Activated naive CD8-positive, alpha-beta T cell treated with anti-CD3 and anti-CD28 coated beads, Interleukin-2, amount 10 ng/mL, durations not matched to agents 7 days and 5 days (primary cell): Measurements from ENCODE around the gene POLR3C. TPM values are rescaled to one million over a fixed set of nuclear protein-coding genes. Genes with fewer than 3 reads are reported as not detected.

Experiments used
- ATAC-seq: fragments of 150-1000 bp; cut with Tn5 transposase; one replicate; pipeline ENCODE4 v1.10.0; 2021; ENCODE audit warnings: low read depth, moderate library complexity
- POLR2A ChIA-PET: fragments of 350-600 bp; sonication (Branson Sonifier 250); formaldehyde crosslinking; loops from one replicate; lab custom pipeline; 2021; ENCODE audit warnings: antibody characterized with exemption; lab: Charles Lee
- DNase-seq: peaks from one replicate; pipeline ENCODE4 v3.0.0; 2021
- H3K27ac Mint-ChIP-seq: one replicate; pipeline ENCODE4 v1.8.0; 2022; ENCODE audit warnings: mild to moderate bottlenecking, mixed read lengths
- H3K27me3 Mint-ChIP-seq: one replicate; pipeline ENCODE4 v1.8.0; 2022; ENCODE audit warnings: mild to moderate bottlenecking, moderate library complexity, mixed read lengths
- H3K36me3 Mint-ChIP-seq: one replicate; pipeline ENCODE4 v1.8.0; 2021; ENCODE audit warnings: mild to moderate bottlenecking, mixed read lengths
- H3K4me1 Mint-ChIP-seq: one replicate; pipeline ENCODE4 v1.8.0; 2021; ENCODE audit warnings: mixed read lengths
- H3K4me3 Mint-ChIP-seq: one replicate; pipeline ENCODE4 v1.8.0; 2022; ENCODE audit warnings: mild to moderate bottlenecking, moderate library complexity, mixed read lengths
- H3K9me3 Mint-ChIP-seq: one replicate; pipeline ENCODE4 v1.8.0; 2021; ENCODE audit warnings: mixed read lengths
- total RNA-seq, 2 experiments: library from RNA; stranded (reverse); gene quantifications; one replicate each; pipeline ENCODE4 v1.2.3, GENCODE V29; 2021

The POLR3C gene
- total RNA-seq, 2 experiments from 2014 or later = 34.6 to 35.1 TPM

DNA sequence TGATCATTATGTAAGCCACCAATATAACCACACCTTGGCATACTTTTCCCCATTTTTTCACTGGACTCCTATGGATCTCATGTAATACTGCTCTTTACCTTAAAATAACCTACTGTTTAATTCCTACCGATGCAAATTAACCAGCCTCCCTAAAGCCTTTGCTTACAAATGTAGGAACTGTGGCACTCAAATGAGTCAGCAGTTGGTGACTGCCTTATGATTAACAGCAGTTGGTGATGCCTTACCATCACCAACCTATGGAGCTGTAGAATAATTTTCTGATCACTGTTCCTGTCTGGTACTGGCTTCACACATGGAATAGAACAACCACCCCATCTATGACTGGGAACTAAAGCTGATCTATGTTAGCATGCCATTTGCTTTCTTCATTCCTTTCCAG lies 13.7 kb downstream of the POLR3C start:
- POLR2A ChIA-PET = no interaction called here
- H3K36me3 Mint-ChIP-seq = peaks cover 14% of the 10 kb centered on the region
- H3K9me3 Mint-ChIP-seq = no peaks in the 10 kb centered on the region
- no peaks in the 10 kb centered on the region for H3K27me3 Mint-ChIP-seq
- ATAC-seq (no peak), DNase-seq (no peak)
- H3K4me3 Mint-ChIP-seq = no peak overlapping the region
- H3K4me1 Mint-ChIP-seq = peaks cover 3% of the 10 kb centered on the region
- H3K27ac Mint-ChIP-seq = no peak overlapping the region

DNA sequence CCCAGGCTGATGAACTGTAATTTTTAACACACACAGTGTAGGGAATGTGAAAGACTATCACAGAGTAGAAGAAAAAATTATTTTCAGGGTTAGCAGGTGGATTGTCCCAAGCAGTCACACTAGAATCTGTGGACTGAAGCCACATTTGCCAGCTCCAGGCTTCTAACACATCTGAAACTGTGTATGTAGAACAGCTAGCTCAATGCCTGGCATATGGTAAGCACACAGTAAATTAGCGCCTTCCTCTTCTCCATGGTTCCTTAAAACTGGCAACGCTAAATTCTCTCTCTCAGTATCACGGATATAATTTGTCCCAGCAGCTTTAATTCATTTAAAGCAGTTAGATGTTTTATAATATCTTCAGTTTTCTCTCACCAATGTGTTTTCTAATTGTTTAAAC lies 19.0 kb downstream of the POLR3C start:
- ATAC-seq (no peak), DNase-seq (no peak)
- no peaks in the 10 kb centered on the region for H3K27me3 Mint-ChIP-seq
- no peak overlapping the region for H3K27ac Mint-ChIP-seq
- no peak overlapping the region for H3K4me3 Mint-ChIP-seq
- POLR2A ChIA-PET = no interaction called here
- H3K9me3 Mint-ChIP-seq = no peaks in the 10 kb centered on the region
- H3K4me1 Mint-ChIP-seq = peaks cover 6% of the 10 kb centered on the region
- peaks cover 6% of the 10 kb centered on the region for H3K36me3 Mint-ChIP-seq

DNA sequence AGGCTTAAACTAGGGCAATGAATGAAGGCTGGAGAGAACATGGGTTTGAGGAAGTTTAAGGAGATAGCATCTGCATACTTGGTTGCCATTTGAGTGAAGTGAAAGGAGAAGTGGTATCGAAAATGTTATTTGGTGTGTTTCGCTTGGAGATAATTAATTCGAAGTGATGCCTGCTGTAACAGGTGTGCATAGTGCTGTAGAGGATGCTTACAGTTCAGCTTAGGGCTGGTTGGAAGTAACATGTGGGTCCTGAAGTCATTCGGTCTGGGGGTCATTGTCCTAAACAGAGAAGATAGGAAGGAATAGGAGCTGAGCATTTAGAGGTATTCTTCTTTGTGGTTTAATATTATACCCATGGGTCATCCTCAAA lies 21.1 kb downstream of the POLR3C start:
- H3K27ac Mint-ChIP-seq = no peak overlapping the region
- no peaks in the 10 kb centered on the region for H3K27me3 Mint-ChIP-seq
- H3K4me1 Mint-ChIP-seq = peaks cover 6% of the 10 kb centered on the region
- DNase-seq (no peak), ATAC-seq (peak; percentile 50)
- POLR2A ChIA-PET = interaction anchor here (0.6 to 4.9 kb wide), 20 partner anchors 12 to 190 kb away, joined by 3 to 41 read pairs (median 5); partner anchors contain the start of genes ANKRD34A, ANKRD35, ITGA10 and LIX1L
- peaks cover 2% of the 10 kb centered on the region for H3K36me3 Mint-ChIP-seq
- H3K4me3 Mint-ChIP-seq = no peak overlapping the region
- no peaks in the 10 kb centered on the region for H3K9me3 Mint-ChIP-seq

DNA sequence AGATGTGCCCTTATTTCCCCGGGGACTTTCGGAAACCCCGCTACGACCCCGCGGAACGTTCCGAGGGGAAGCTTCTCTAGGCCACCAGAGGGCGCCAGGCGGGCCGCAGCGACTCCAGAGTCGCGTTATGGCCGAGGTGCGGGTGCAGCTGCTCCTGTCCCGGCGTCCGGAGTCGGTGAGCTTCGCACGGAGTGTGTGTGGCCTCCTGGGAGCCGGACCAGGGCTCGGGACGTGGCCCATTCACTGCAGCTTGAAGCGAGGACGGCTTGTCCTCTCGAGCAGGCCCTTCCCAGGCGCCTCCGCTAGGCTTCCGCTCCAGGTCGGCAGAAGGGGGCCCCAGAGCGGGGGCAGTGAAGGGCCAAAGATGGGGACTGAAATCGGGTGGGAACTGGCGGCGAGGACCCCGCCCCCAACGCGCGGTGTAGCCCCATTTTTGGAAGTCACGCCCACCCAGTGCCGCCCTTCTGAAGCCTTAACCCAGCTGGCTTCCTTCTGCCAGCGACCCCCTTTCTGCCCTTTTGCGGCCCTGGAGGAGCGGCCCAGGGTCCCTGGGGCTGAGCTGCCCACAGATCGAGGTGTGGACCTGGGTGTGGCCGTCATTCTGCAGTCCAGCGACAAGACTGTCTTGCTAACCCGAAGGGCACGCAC lies 21.6 kb downstream of the POLR3C start, which contains the start of gene NUDT17:
Gene NUDT17, plus strand, starts transcription at position 117 of the 648 bp plus-strand sequence. Its CDS starts 11 bp downstream, at position 128.
- peak; percentile 85 for DNase-seq
- peaks cover 5% of the 10 kb centered on the region for H3K36me3 Mint-ChIP-seq
- POLR2A ChIA-PET = interaction anchor here (0.6 to 4.9 kb wide), 18 partner anchors 13 to 190 kb away, joined by 3 to 41 read pairs (median 4); partner anchors contain the start of genes ANKRD34A, ANKRD35, ITGA10 and LIX1L
- no peak within 1 kb of the TSS for H3K27ac Mint-ChIP-seq
- no peak within 1 kb of the TSS for H3K4me3 Mint-ChIP-seq
- no peaks in the 10 kb centered on the region for H3K9me3 Mint-ChIP-seq
- H3K27me3 Mint-ChIP-seq = no peaks in the 10 kb centered on the region
- peaks cover 6% of the 10 kb centered on the region for H3K4me1 Mint-ChIP-seq
- peak; percentile 77 for ATAC-seq

DNA sequence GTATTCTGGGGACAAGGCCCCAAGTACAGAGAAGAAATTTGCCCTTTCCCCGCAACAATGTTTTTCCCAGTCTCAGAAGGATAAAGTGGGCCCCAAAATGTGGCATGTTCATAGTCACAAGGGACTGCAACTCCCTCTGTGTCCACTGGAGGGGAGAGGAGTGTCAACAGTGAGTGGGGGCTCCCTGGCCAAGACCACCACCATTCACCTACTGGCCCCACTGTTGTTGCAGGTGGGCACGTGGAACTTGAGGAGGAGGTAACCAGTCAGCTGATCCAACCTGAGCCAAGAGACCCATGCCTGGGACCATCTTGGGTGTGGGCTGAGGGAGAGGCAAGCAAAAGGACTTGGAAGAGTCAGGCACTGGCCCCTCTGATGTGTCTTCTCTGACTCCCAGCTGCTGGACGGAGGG lies 22.2 kb downstream of the POLR3C start:
- POLR2A ChIA-PET = interaction anchor here (1.0 to 4.9 kb wide), 8 partner anchors 12 to 151 kb away, joined by 3 to 41 read pairs (median 8); partner anchors contain the start of genes ANKRD35, PIAS3, POLR3C and RBM8A
- H3K4me3 Mint-ChIP-seq = no peak overlapping the region
- H3K27me3 Mint-ChIP-seq = no peaks in the 10 kb centered on the region
- peak; percentile 59 for ATAC-seq
- peak; percentile 50 for DNase-seq
- no peak overlapping the region for H3K27ac Mint-ChIP-seq
- peaks cover 9% of the 10 kb centered on the region for H3K36me3 Mint-ChIP-seq
- peaks cover 6% of the 10 kb centered on the region for H3K4me1 Mint-ChIP-seq
- H3K9me3 Mint-ChIP-seq = no peaks in the 10 kb centered on the region

DNA sequence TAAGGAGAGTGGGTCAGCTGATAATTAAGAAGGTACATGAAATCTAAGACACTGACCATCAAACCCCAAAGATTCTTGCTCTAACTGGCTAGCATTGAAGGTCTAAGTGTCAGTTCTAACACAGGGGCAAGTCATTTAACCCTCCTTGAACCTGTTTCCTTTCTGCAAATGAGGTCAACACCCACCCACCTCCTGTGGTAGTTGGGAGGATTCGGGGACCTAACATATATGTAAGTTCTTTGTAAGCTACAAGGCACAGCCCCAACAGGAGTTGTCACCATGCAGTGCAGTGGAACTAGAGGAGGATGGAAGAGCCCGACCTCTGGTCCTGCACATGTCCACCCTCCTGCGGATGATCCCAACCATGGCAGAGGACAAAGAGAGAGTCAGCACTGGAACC lies 23.8 kb downstream of the POLR3C start:
- H3K27ac Mint-ChIP-seq = no peak overlapping the region
- POLR2A ChIA-PET = interaction anchor here (0.8 to 4.9 kb wide), 2 partner anchors 10 to 44 kb away, joined by 4 to 41 read pairs; partner anchors contain the start of gene PIAS3
- peaks cover 11% of the 10 kb centered on the region for H3K36me3 Mint-ChIP-seq
- no peak overlapping the region for H3K4me3 Mint-ChIP-seq
- no peak for ATAC-seq
- no peak for DNase-seq
- H3K27me3 Mint-ChIP-seq = no peaks in the 10 kb centered on the region
- H3K4me1 Mint-ChIP-seq = peaks cover 6% of the 10 kb centered on the region
- H3K9me3 Mint-ChIP-seq = no peaks in the 10 kb centered on the region

DNA sequence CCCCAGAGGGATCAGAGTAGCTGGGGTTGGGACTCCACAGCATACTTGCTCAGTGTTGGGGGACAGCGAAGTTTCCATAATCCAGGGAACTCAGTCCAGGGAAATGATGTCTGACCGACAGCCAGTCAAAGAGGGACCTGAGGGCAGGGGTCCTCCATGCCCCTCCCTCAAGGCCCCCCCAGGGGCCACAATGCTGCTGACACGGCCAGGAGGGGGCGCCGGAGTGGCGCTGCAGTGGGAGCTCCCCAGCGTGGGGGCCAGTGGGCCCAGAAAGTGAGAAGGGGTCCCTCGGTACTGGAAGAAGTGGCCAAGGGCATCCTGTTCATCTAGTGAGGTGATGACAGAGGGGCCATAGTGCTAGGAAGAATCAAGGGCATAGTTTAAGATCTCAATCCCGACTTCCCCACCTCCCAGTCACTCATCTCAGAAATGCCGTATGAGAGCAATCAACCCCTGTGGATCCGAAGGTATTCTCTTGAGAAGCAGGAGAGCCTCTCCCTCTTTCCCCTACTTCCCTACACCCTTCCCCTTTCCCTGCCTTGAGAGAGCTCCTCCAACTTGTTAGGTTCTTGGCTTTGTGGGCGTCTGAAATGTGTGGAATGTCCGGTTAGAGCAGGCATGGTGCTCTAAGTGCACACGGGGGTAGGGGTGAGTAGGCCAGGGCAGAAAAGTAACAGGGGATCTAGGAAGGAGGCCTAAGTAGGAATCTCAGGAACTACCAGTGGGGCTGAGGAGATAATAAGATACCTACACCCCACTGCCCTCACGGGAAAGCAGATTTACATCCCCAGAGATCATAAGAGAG lies 25.6 kb downstream of the POLR3C start:
- ATAC-seq = no peak
- Mint-ChIP-seq H3K27ac (no peak overlapping the region), H3K4me1 (peaks cover 6% of the 10 kb centered on the region), H3K27me3 (no peaks in the 10 kb centered on the region), H3K36me3 (peaks cover 14% of the 10 kb centered on the region), H3K9me3 (no peaks in the 10 kb centered on the region), H3K4me3 (no peak overlapping the region)
- POLR2A ChIA-PET = interaction anchor here (1.2 kb wide), 1 partner anchor 9 kb away, joined by 5 read pairs; the partner anchor contains the start of gene PIAS3
- DNase-seq = no peak

DNA sequence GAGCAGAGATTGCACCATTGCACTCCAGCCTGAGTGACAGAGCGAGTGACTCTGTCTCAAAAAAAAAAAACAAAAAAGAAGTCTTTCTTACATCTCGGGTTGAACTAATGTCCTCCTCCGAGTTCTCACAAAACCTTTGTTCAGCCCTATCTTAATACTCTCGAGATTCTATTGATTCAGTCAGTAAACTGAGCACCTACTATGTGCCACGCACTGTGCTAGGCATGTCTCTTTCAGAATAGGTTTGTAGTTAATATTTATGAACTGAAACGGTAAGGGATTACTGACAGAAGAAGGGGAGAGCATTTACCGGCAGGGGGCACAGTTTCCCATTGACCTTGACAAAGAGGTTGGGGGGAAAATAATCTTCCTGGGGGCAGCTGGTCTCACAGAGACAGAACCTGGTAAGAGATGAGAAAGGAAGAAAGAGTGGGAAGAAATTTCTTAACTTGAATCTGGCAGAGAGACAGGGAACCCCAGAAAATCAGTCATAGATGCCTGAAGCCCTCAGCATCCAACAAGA lies 31.5 kb downstream of the POLR3C start:
- ATAC-seq (no peak), DNase-seq (no peak)
- Mint-ChIP-seq H3K4me3 (no peak overlapping the region), H3K9me3 (no peaks in the 10 kb centered on the region), H3K27me3 (no peaks in the 10 kb centered on the region), H3K4me1 (peaks cover 9% of the 10 kb centered on the region), H3K27ac (no peak overlapping the region), H3K36me3 (peaks cover 20% of the 10 kb centered on the region)
- POLR2A ChIA-PET = no interaction called here

DNA sequence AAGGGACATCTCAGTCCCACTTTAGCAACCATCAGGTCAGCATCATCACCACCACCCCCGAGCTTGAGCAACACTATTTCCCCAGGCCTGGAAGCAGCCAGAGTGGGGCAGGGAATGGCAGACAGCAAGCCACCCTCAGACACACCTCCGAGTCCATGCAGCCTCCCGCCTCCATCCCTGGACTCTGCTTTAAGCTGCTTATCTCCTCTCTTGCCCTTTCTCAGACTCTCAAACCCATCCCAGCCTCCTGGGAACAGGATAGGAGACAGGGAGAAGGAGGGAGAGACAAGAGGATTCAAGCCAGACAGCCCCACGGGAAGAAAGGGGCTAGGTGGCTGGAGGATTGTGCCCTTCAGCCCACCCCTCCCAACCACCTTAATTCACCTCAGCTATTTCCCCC lies 33.2 kb downstream of the POLR3C start:
- POLR2A ChIA-PET = interaction anchor here (1.2 to 4.0 kb wide), 6 partner anchors 11 to 179 kb away, joined by 4 to 41 read pairs (median 18); partner anchors contain the start of genes LIX1L, NUDT17, PEX11B and RBM8A
- Mint-ChIP-seq H3K4me1 (peaks cover 9% of the 10 kb centered on the region), H3K4me3 (no peak overlapping the region)

DNA sequence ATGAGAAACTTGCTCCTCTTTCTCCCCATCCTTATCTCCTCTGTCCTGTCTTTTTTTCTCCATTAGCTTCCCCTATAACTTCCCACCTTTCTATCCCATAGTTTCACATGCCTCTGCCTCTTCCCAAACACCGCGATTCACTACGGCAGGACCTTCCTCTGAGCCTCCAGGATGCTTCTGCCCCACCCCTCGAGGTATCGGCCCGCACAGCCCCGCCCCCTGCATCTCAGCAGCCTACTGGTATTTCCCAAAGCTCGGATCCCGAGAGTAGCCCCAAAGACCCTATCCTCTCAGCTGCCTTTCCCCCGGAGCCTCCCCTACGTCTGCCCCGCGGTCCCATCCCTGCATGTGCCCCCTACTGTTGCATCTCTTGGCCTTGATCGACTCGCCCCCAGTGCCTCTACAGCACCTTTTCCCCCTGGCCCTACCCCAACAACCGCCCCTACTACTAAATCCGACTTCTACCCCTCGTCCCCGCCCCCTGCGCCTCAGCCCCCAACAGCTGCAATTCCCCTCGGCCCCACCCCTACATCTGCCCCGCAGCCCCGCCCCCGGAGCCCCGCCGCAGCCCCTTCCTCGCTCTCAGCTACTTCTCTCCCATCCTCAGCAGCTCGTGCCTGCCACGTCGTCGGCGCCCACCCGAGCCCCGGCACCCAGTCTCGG lies 34.4 kb downstream of the POLR3C start:
- DNase-seq = peak; percentile 63
- POLR2A ChIA-PET = interaction anchor here (0.6 to 4.0 kb wide), 21 partner anchors 8 to 193 kb away, joined by 3 to 41 read pairs (median 6); partner anchors contain the start of genes ANKRD34A, ANKRD35, NUDT17 and PEX11B
- peak overlapping the region; percentile 81 for H3K27ac Mint-ChIP-seq
- ATAC-seq = peak; percentile 28
- peaks cover 9% of the 10 kb centered on the region for H3K4me1 Mint-ChIP-seq
- peak overlapping the region; percentile 97 for H3K4me3 Mint-ChIP-seq
- no peaks in the 10 kb centered on the region for H3K9me3 Mint-ChIP-seq
- H3K27me3 Mint-ChIP-seq = peaks cover 3% of the 10 kb centered on the region
- H3K36me3 Mint-ChIP-seq = peaks cover 9% of the 10 kb centered on the region

More for the DNA sequence above, 33.2 kb downstream of the POLR3C start:
- no peak for ATAC-seq
- H3K27ac Mint-ChIP-seq = no peak overlapping the region
- DNase-seq = no peak
- no peaks in the 10 kb centered on the region for H3K9me3 Mint-ChIP-seq
- H3K27me3 Mint-ChIP-seq = no peaks in the 10 kb centered on the region
- H3K36me3 Mint-ChIP-seq = peaks cover 12% of the 10 kb centered on the region

DNA sequence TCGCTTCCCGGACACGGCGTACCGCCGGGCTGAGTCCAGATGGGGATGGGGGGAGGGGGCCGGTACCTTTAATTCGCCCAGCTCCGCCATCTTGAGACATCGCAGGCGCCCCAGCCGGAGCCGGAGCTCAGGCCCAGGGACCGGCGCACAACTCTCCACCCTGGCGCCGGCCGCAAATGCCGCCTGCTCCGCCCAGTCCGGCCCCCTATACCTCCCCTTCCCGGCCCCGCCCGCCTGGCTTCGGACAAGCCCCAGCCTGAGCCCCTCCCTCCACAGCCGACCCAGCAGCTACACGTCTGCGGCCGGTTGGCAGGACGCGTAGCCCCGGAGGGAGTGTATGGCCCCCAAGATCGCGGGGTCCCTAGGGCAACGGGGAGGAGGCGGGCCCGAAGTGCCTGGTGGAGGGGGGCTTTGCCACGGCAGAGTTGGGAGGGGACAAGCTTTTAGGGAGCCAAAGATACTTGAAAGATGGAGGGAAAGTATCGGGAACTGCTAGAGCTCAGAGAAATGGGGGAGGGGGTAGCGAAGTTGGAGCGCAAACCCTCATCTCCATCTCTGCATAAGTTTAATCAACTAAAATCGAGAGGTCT lies 35.0 kb downstream of the POLR3C start, which contains the start of gene PIAS3:
Gene PIAS3, minus strand, starts transcription at position 181 of the 590 bp plus-strand sequence. Its CDS starts 91 bp downstream, at position 90.
- peak within 1 kb of the TSS; percentile 81 for H3K27ac Mint-ChIP-seq
- peaks cover 5% of the 10 kb centered on the region for H3K27me3 Mint-ChIP-seq
- H3K4me3 Mint-ChIP-seq = peak within 1 kb of the TSS; percentile 97
- POLR2A ChIA-PET = interaction anchor here (0.5 to 4.0 kb wide), 25 partner anchors 9 to 192 kb away, joined by 3 to 41 read pairs (median 5); partner anchors contain the start of genes ANKRD34A, ANKRD35, NUDT17 and PEX11B
- ATAC-seq = peak; percentile 81
- H3K9me3 Mint-ChIP-seq = no peaks in the 10 kb centered on the region
- H3K4me1 Mint-ChIP-seq = peaks cover 9% of the 10 kb centered on the region
- peaks cover 9% of the 10 kb centered on the region for H3K36me3 Mint-ChIP-seq
- DNase-seq = peak; percentile 91

DNA sequence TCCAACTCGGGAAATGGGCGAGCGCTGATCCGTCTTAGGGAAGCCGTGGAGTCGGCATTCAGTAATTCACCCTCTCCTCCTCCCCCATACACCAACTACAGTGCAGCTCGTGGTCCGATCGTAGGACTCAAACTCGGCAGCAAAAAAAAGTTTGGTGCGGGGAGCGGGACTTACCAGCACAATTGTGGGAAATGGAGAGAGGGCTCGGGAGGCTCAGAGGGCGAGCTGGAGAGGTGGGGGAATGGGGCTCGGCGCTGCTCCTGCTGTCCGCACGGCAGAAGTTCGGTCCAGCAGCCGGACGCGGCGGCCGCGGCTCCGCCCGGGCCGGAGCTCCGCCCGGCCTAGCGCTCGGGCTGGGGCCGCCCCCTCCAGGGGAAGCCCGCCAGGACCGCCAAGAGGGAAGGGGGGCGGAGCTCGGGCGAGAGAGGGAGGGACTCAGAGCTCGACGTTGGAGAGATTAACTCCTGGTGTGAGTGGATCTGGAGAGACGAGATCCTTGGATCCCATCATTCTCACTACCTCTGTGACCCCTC lies 35.6 kb downstream of the POLR3C start:
- Mint-ChIP-seq H3K4me1 (peaks cover 9% of the 10 kb centered on the region), H3K27ac (peak overlapping the region; percentile 81), H3K36me3 (peaks cover 8% of the 10 kb centered on the region), H3K27me3 (peaks cover 8% of the 10 kb centered on the region), H3K9me3 (no peaks in the 10 kb centered on the region), H3K4me3 (peak overlapping the region; percentile 97)
- POLR2A ChIA-PET = interaction anchor here (0.5 to 4.0 kb wide), 22 partner anchors 13 to 192 kb away, joined by 3 to 41 read pairs (median 6); partner anchors contain the start of genes ANKRD34A, ANKRD35, LIX1L and NUDT17
- ATAC-seq (peak; percentile 72), DNase-seq (peak; percentile 84)
